OCI-LY1 (cell line): Measurements from ENCODE around the gene ZNF407.

Experiments used
- H2AFZ ChIP-seq: fragments of 200-600 bp; sonication (generic), shearing (Covaris generic); 2 replicates; pipeline ENCODE4 v1.6.0; 2014; ENCODE audit warnings: antibody characterized with exemption, mild to moderate bottlenecking, low read length
- H3F3A ChIP-seq: fragments of 200-600 bp; sonication (generic), shearing (Covaris generic); 2 replicates; pipeline ENCODE4 v1.6.0; 2014; ENCODE audit warnings: mild to moderate bottlenecking, antibody characterized with exemption, low read length, moderate library complexity; ENCODE audit not compliant: insufficient read depth
- H3K27ac ChIP-seq: fragments of 200-600 bp; sonication (generic); 2 replicates; pipeline ENCODE4 v1.5.1; 2014; ENCODE audit warnings: low read length, mixed run types, mild to moderate bottlenecking, low read depth; ENCODE audit not compliant: poor library complexity, severe bottlenecking
- H3K27me3 ChIP-seq: fragments of 200-600 bp; sonication (generic); 2 replicates; pipeline ENCODE4 v1.6.0; 2014; ENCODE audit warnings: antibody characterized with exemption, mild to moderate bottlenecking, low read length, moderate library complexity; ENCODE audit not compliant: insufficient read depth
- H3K36me3 ChIP-seq: fragments of 200-600 bp; sonication (generic); 2 replicates; pipeline ENCODE4 v1.6.1; 2014; ENCODE audit warnings: mild to moderate bottlenecking, antibody characterized with exemption, low read length, moderate library complexity, mixed read lengths; ENCODE audit not compliant: insufficient read depth
- H3K4me1 ChIP-seq: fragments of 200-600 bp; sonication (generic); 2 replicates; pipeline ENCODE4 v1.5.1; 2014; ENCODE audit warnings: mild to moderate bottlenecking, low read length, moderate library complexity; ENCODE audit not compliant: insufficient read depth, severe bottlenecking
- H3K4me2 ChIP-seq: fragments of 200-600 bp; sonication (generic), shearing (Covaris generic); 2 replicates; pipeline ENCODE4 v1.6.1; 2014; ENCODE audit warnings: low read length
- H3K4me3 ChIP-seq: fragments of 200-600 bp; sonication (generic); 2 replicates; pipeline ENCODE4 v1.5.1; 2014; ENCODE audit warnings: low read length, low read depth, mild to moderate bottlenecking, mixed read lengths; ENCODE audit not compliant: poor library complexity, severe bottlenecking
- H3K79me2 ChIP-seq: fragments of 200-600 bp; shearing (Covaris generic); 2 replicates; pipeline ENCODE4 v1.6.1; 2016; ENCODE audit warnings: mixed run types, low read length, mixed read lengths; ENCODE audit not compliant: insufficient read depth
- H3K9ac ChIP-seq: fragments of 200-600 bp; sonication (generic), shearing (Covaris generic); 2 replicates; pipeline ENCODE4 v1.6.1; 2014; ENCODE audit warnings: mild to moderate bottlenecking, low read length, mixed read lengths
- H3K9me2 ChIP-seq: fragments of 200-600 bp; sonication (generic), shearing (Covaris generic); 2 replicates; pipeline ENCODE4 v1.6.1; 2014; ENCODE audit warnings: low read depth, mild to moderate bottlenecking, low read length, mixed read lengths
- H3K9me3 ChIP-seq: fragments of 200-600 bp; shearing (Covaris generic); 2 replicates; pipeline ENCODE4 v1.6.1; 2014; ENCODE audit warnings: low read length, mixed read lengths
- H4K20me1 ChIP-seq: fragments of 200-600 bp; sonication (generic), shearing (Covaris generic); 2 replicates; pipeline ENCODE4 v1.6.0; 2016; ENCODE audit warnings: mild to moderate bottlenecking, low read length; ENCODE audit not compliant: insufficient read depth
- EZH2 ChIP-seq: fragments of 200-600 bp; sonication (generic), shearing (Covaris generic); IDR thresholded peaks from 2 replicates; pipeline ENCODE4 v1.8.0; 2017; ENCODE audit warnings: borderline replicate concordance, mixed run types, mild to moderate bottlenecking, antibody characterized with exemption, low read length, moderate library complexity, mixed read lengths
- TF ChIP-seq, protein P1 (sequence below): fragments of 200-600 bp; sonication (generic), shearing (Covaris generic); IDR thresholded peaks from 2 replicates; pipeline ENCODE4 v1.5.1; 2017; ENCODE audit warnings: mild to moderate bottlenecking, antibody characterized with exemption, low read length, moderate library complexity, mixed read lengths

Gene ZNF407

DNA sequence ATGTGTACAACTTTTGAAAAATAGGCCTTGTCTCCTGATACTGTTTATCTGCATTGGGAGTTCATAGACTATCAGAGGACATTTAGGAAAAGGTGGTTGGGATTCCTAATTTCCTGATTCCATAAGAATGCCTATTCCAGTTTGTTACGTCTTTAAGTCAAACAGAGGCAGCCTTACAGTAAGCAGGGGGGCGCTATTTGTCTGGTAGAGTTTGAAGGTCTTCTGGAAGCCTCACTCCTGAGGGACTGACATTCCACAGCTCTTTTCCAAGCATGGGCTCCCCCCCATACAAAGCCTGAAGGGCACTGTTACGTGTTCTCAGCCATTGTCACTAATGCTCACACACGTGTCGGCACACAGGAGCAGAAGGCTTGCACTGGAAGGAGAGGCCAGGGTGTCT, 456.9 kb downstream of the ZNF407 start:
- Histone ChIP-seq H2AFZ (no peak overlapping the region), H3K27ac (no peak overlapping the region), H3K9me2 (no peaks in the 10 kb centered on the region), H3K9ac (no peak overlapping the region), H3K4me2 (no peak overlapping the region), H3K36me3 (no peaks in the 10 kb centered on the region), H3F3A (no peaks in the 10 kb centered on the region), H3K27me3 (no peaks in the 10 kb centered on the region), H4K20me1 (no peaks in the 10 kb centered on the region), H3K4me1 (no peaks in the 10 kb centered on the region), H3K9me3 (no peaks in the 10 kb centered on the region), H3K79me2 (no peaks in the 10 kb centered on the region), H3K4me3 (no peak overlapping the region)
- TF ChIP-seq, protein P1, sequence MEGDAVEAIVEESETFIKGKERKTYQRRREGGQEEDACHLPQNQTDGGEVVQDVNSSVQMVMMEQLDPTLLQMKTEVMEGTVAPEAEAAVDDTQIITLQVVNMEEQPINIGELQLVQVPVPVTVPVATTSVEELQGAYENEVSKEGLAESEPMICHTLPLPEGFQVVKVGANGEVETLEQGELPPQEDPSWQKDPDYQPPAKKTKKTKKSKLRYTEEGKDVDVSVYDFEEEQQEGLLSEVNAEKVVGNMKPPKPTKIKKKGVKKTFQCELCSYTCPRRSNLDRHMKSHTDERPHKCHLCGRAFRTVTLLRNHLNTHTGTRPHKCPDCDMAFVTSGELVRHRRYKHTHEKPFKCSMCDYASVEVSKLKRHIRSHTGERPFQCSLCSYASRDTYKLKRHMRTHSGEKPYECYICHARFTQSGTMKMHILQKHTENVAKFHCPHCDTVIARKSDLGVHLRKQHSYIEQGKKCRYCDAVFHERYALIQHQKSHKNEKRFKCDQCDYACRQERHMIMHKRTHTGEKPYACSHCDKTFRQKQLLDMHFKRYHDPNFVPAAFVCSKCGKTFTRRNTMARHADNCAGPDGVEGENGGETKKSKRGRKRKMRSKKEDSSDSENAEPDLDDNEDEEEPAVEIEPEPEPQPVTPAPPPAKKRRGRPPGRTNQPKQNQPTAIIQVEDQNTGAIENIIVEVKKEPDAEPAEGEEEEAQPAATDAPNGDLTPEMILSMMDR = no peak
- TF ChIP-seq EZH2 = no peak

DNA sequence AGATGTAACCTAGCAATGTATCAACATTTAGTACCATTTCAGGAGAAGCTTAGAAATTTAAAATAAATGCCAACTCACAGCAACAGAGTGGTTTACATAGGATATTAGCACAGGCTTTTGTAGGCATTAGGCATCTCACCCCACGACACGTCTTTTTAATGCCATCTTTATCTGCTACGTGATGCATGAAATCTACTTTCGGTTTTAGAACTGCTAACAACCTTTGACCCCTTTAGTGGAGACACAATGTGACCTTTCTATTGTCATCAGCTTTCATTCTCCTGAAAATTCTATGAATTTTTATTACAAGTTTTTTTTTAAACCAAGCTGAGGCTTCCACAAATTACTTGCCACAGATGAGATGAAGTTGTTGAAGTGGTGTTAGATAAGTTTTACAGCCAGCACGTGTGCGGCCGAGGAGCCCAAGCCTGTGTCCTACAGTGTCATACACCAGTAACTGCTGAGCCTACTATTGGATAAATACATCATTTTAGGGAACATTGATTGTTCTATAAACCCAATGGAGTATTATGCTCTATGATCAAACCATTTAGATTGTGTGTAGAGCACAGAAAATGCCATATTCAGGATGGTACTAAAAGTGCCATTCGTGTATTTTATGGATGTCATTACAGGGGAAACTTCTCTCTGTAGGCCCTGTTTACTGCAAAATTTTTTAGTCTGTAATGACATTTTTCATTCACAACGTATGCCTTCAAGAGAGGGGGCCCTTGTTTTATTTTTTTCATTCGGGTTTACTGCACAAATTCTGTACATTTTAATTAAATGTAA, 459.7 kb downstream of the ZNF407 start:
- no peak for TF ChIP-seq EZH2
- TF ChIP-seq, protein P1 = no peak
- no peaks in the 10 kb centered on the region for H3F3A ChIP-seq
- no peak overlapping the region for H3K9ac ChIP-seq
- no peaks in the 10 kb centered on the region for H3K9me2 ChIP-seq
- no peak overlapping the region for H3K4me3 ChIP-seq
- no peaks in the 10 kb centered on the region for H3K4me1 ChIP-seq
- H2AFZ ChIP-seq = no peak overlapping the region
- no peaks in the 10 kb centered on the region for H3K36me3 ChIP-seq
- H4K20me1 ChIP-seq = no peaks in the 10 kb centered on the region
- H3K79me2 ChIP-seq = no peaks in the 10 kb centered on the region
- no peak overlapping the region for H3K27ac ChIP-seq
- no peaks in the 10 kb centered on the region for H3K27me3 ChIP-seq
- no peak overlapping the region for H3K4me2 ChIP-seq
- H3K9me3 ChIP-seq = no peaks in the 10 kb centered on the region

DNA sequence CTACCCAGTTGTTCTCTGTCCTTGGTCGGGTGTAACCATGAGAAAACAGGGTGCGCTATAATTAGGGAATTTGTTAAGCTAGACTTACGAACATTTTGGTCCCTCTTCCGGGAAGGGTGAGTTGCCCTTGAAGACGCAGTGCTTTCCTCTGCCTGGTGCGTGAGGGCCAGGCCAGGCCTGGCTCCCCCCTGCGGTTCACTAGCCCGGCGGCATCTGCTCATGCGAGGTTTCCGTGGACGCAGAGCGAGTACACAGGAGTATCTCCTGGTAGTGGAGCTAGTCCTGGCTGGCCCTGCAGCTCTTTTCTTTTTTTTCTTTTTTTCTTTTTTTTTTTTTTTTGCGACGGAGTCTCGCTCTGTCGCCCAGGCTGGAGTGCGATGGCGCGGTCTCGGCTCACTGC, 462.5 kb downstream of the ZNF407 start:
- no peak for TF ChIP-seq EZH2
- TF ChIP-seq, protein P1 = no peak
- H4K20me1 ChIP-seq = no peaks in the 10 kb centered on the region
- no peaks in the 10 kb centered on the region for H3K79me2 ChIP-seq
- no peaks in the 10 kb centered on the region for H3K9me2 ChIP-seq
- H3F3A ChIP-seq = no peaks in the 10 kb centered on the region
- H3K36me3 ChIP-seq = no peaks in the 10 kb centered on the region
- H3K9me3 ChIP-seq = no peaks in the 10 kb centered on the region
- H3K27ac ChIP-seq = no peak overlapping the region
- H3K4me1 ChIP-seq = no peaks in the 10 kb centered on the region
- no peak overlapping the region for H3K4me2 ChIP-seq
- H3K4me3 ChIP-seq = no peak overlapping the region
- H3K27me3 ChIP-seq = no peaks in the 10 kb centered on the region
- H2AFZ ChIP-seq = no peak overlapping the region
- no peak overlapping the region for H3K9ac ChIP-seq
